Measurements from ENCODE around the gene MAP3K14.

Gene MAP3K14

DNA sequence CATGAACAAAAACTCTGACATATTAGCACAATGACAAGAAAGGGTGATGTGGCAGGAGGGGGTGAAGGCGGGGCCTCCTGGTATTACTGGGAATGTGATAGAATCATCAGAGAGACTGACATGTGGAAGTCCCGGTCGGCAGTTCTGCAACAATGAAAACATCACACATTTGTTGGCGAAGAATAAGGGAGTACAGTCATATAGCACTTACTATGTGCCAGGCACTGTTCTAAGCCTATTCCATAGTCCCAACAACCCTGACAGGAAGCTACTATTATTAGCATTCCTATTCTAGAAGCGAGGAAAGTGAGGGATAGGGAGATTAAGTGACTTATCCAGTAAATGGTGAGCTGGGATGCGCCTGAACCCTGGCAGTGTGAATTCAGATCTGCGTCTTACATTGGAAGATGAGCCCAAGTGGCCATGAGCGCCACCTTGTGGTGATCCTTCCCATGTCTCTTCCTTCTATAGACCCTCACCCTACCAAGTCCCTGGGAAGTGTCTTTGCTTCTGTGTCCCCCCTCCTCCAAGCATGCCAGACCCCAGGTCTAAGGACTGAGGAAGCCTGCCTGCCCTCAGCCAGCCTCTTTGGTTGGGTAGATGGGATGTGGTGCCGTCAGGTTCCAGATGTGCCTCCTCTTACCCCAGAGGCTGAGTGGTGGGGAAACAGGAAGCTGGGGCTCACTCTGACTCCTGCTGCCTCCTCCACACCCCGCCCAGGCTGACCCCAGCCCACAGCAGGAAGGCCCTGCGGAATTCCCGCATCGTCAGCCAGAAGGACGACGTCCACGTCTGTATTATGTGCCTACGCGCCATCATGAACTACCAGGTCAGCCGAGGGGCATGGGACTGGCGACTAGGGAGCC lies 81.2 kb downstream of the MAP3K14 start:
- Histone ChIP-seq H3K36me3 (ENCODE audit: control insufficient read depth in 2 of 2, insufficient read depth in 2 of 2, low read length in 2 of 2) (peaks cover 3 to 20% of the 10 kb centered on the region in 2 donors), H3K27me3 (ENCODE audit: control insufficient read depth in 2 of 2, insufficient read depth in 2 of 2, low read length in 2 of 2) (peaks cover 5 to 9% of the 10 kb centered on the region in 2 donors), H3K9me3 (ENCODE audit: control insufficient read depth in 2 of 2, low read length in 2 of 2) (no peaks in the 10 kb centered on the region), H3K27ac (ENCODE audit: low read depth in 2 of 2, low read length in 2 of 2) (no peak overlapping the region), H3K4me3 (ENCODE audit: low read length in 2 of 2) (no peak overlapping the region), H3K9ac (ENCODE audit: low read depth in 1 of 2, low read length in 2 of 2) (no peak overlapping the region), H3K4me1 (ENCODE audit: control insufficient read depth in 2 of 2, insufficient read depth in 2 of 2, low read length in 2 of 2) (peaks cover under 1 to 6% of the 10 kb centered on the region in 2 donors)

DNA sequence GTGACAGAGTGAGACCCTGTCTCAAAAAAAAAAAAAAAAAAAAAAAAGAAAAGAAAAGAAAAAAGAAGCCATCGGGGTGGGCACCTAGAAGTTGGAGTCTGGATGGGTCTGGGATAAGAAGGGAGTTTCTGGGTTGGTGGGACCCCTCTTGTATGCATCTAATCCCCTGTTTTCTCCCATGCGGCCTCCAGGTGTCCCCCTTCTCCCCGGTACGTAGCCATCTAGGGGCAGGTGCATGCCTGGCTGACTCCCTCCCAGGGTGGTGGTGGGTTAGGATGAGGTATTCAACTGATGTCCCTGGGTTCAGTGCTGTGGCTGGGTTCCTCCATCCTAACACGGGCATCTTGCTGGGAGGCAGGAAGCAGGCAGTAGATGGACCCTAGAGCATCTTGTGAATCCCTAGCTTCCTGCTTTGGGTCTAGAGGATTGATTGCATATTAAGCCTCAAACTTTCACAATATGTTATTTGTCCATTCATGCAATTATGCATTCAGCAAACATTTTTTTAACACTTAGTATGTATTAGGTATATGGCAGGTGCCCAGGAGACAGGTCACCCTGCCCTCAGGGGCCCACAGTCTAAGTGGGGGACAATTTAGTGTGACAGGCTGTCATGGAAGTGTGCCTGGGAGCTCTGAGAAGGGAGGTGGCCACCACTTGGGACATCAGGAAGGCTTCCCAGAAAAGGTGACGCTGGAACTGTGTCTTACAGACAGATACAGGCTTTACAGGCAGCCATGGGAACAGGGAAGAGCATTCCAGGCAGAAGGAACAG lies 82.0 kb downstream of the MAP3K14 start:
- Histone ChIP-seq H3K4me1 (ENCODE audit: control insufficient read depth in 2 of 2, insufficient read depth in 2 of 2, low read length in 2 of 2) (peaks cover 6 to 8% of the 10 kb centered on the region in 2 donors), H3K36me3 (ENCODE audit: control insufficient read depth in 2 of 2, insufficient read depth in 2 of 2, low read length in 2 of 2) (peaks cover 3 to 20% of the 10 kb centered on the region in 2 donors), H3K27ac (ENCODE audit: low read depth in 2 of 2, low read length in 2 of 2) (no peak overlapping the region)

DNA sequence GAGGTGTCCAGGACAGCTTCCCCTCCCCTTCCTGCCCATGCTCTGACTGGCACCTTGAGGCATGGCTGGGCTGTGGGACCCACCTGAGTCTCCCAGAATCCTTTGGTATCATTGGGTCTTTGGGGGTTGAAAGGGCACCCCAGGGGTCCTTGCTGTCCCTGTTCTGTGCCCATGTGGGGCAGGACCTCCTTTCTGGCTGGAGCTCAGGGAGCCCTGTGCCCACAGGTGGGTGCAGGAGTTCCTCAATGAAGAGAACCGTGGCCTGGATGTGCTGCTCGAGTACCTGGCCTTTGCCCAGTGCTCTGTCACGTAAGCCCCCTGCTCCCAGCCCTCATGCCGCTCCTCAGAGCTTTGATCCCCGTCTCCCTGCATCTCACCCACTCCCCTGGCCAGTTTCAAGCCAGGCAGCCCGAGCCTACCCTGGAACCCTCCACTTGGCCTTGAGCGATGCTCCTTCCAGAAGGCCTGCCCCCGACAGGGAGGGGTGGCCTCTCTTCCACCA lies 83.3 kb downstream of the MAP3K14 start:
- H3K27ac ChIP-seq (ENCODE audit: low read depth in 2 of 2, low read length in 2 of 2) = no peak overlapping the region
- no peaks in the 10 kb centered on the region for H3K9me3 ChIP-seq (ENCODE audit: control insufficient read depth in 2 of 2, low read length in 2 of 2)
- H3K4me3 ChIP-seq (ENCODE audit: low read length in 2 of 2) = no peak overlapping the region
- H3K4me1 ChIP-seq (ENCODE audit: control insufficient read depth in 2 of 2, insufficient read depth in 2 of 2, low read length in 2 of 2) = peaks cover 16 to 17% of the 10 kb centered on the region in 2 donors
- H3K27me3 ChIP-seq (ENCODE audit: control insufficient read depth in 2 of 2, insufficient read depth in 2 of 2, low read length in 2 of 2) = no peaks in the 10 kb centered on the region
- no peak overlapping the region for H3K9ac ChIP-seq (ENCODE audit: low read depth in 1 of 2, low read length in 2 of 2)
- H3K36me3 ChIP-seq (ENCODE audit: control insufficient read depth in 2 of 2, insufficient read depth in 2 of 2, low read length in 2 of 2) = peaks cover 0 to 10% of the 10 kb centered on the region in 2 donors

More for the DNA sequence above, 82.0 kb downstream of the MAP3K14 start:
- H3K9ac ChIP-seq (ENCODE audit: low read depth in 1 of 2, low read length in 2 of 2) = no peak overlapping the region
- no peaks in the 10 kb centered on the region for H3K9me3 ChIP-seq (ENCODE audit: control insufficient read depth in 2 of 2, low read length in 2 of 2)
- H3K4me3 ChIP-seq (ENCODE audit: low read length in 2 of 2) = no peak overlapping the region
- peaks cover 2 to 4% of the 10 kb centered on the region in 2 donors for H3K27me3 ChIP-seq (ENCODE audit: control insufficient read depth in 2 of 2, insufficient read depth in 2 of 2, low read length in 2 of 2)

DNA sequence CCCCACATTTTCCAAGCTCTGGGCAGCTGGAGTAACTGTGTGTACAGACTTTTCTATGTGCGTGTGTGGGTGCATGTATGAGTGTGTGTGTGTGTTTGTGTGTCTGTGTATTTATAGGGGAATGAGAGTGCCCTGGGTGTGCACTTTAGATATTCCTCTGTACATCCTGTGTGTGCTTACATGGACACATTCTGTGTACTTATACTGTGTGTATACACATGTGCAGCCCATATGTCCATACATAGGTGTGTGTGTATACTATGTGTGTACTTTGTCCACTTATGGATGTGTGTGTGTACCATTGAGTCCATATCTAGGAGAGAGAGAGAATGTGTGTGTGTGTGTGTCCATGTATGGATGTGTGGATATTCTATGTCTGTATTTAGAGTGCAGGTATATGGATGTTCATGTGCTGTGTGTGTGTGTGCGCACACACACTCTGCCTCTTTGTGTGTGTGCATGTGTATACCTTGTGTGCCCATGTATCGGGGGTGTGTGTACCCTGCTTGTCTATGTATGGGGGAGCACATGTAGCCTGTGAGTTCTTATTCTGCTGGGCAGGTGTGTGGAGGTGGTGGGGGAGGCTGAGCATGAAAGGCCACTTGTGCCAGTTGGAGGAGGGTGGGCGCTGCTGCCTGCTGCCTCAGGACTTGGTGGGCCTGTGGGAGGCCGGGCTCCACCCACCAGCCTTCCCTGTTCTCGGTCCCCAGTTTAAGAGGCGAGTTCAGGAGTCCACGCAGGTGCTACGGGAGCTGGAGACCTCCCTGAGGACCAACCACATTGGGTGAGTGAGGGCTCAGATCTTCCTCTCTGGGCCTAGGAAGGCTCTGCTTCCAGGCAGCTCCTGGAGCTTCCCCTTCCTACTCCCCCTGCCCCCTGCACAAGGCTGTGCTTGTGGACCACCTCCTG lies 84.1 kb downstream of the MAP3K14 start:
- Histone ChIP-seq H3K9me3 (ENCODE audit: control insufficient read depth in 2 of 2, low read length in 2 of 2) (no peaks in the 10 kb centered on the region), H3K4me1 (ENCODE audit: control insufficient read depth in 2 of 2, insufficient read depth in 2 of 2, low read length in 2 of 2) (peaks cover 23 to 24% of the 10 kb centered on the region in 2 donors), H3K9ac (ENCODE audit: low read depth in 1 of 2, low read length in 2 of 2) (no peak overlapping the region), H3K36me3 (ENCODE audit: control insufficient read depth in 2 of 2, insufficient read depth in 2 of 2, low read length in 2 of 2) (peaks cover 0 to 8% of the 10 kb centered on the region in 2 donors), H3K27ac (ENCODE audit: low read depth in 2 of 2, low read length in 2 of 2) (no peak overlapping the region), H3K27me3 (ENCODE audit: control insufficient read depth in 2 of 2, insufficient read depth in 2 of 2, low read length in 2 of 2) (no peaks in the 10 kb centered on the region), H3K4me3 (ENCODE audit: low read length in 2 of 2) (no peak overlapping the region)

DNA sequence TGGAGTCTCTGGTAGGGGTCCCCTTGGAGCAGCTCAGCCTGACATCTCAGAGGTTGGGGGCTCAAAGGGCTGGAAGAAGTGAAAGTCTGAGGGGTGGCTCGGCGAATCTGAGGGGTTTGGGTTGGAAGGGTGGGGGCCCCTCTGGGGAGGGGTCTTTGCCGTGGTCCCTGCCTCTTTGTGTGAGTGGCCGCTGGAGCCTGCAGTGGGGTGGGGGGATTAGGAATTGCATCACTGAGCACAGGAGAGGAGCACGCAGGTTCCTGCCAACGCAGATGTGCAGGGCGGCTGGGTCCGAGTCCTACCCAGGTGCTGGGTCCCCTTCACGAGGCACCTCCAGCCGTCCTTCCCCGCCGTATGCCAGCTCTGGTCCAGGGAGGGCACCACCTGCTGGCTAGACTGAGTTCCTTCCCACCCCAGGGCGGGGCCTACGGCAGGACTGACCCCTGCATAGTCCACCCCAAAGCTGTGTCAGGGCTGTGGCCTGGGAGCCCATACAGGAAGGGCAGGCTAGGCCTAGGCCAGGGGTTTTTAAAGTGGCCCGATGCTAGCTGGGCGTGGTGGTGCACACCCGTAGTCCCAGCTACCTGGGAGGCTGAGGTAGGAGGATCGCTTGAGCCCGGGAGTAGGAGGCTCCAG lies 85.2 kb downstream of the MAP3K14 start:
- H3K27ac ChIP-seq (ENCODE audit: low read depth in 2 of 2, low read length in 2 of 2) = no peak overlapping the region
- H3K9ac ChIP-seq (ENCODE audit: low read depth in 1 of 2, low read length in 2 of 2) = no peak overlapping the region
- H3K27me3 ChIP-seq (ENCODE audit: control insufficient read depth in 2 of 2, insufficient read depth in 2 of 2, low read length in 2 of 2) = no peaks in the 10 kb centered on the region
- peaks cover 30 to 33% of the 10 kb centered on the region in 2 donors for H3K4me1 ChIP-seq (ENCODE audit: control insufficient read depth in 2 of 2, insufficient read depth in 2 of 2, low read length in 2 of 2)
- no peaks in the 10 kb centered on the region for H3K9me3 ChIP-seq (ENCODE audit: control insufficient read depth in 2 of 2, low read length in 2 of 2)
- peaks cover 0 to 3% of the 10 kb centered on the region in 2 donors for H3K36me3 ChIP-seq (ENCODE audit: control insufficient read depth in 2 of 2, insufficient read depth in 2 of 2, low read length in 2 of 2)
- H3K4me3 ChIP-seq (ENCODE audit: low read length in 2 of 2) = no peak overlapping the region

DNA sequence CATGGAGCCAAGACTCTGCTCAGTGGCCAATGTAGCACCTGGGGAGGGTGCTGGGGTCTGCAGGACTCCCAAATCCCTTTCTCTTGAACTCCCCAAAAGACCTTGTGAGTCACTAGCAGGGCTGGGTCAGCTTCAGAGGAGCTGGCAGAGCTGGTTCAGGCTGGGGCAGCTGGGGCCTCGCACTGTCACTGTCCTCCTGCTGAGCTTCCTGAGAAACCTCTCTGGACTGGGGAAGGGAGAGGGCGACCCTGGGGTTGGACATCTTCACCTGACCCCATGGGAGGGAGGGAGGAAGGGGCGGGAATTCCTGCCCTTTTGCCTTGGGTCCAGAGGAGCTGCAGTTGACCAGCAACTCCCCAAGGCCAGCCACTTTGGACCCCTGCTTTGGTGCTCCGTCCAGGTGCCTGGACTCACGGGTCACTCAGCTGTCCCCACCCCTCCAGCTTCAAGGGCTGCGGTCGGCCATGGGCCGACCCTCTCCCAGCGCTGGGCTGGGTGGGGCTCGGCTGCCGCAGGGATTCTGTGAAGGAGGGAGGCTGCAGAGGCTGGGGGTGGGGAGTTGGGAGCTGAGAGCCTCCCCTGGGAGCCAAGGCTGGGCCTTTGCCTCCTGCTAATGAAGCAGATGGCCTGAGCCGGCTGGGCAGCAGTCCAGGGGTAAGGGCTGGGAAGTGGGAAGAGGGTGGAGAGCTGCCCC lies 85.9 kb downstream of the MAP3K14 start:
- Histone ChIP-seq H3K9ac (ENCODE audit: low read depth in 1 of 2, low read length in 2 of 2) (no peak overlapping the region), H3K4me1 (ENCODE audit: control insufficient read depth in 2 of 2, insufficient read depth in 2 of 2, low read length in 2 of 2) (peaks cover 33% of the 10 kb centered on the region in 2 donors), H3K9me3 (ENCODE audit: control insufficient read depth in 2 of 2, low read length in 2 of 2) (no peaks in the 10 kb centered on the region), H3K36me3 (ENCODE audit: control insufficient read depth in 2 of 2, insufficient read depth in 2 of 2, low read length in 2 of 2) (peaks cover 0 to 3% of the 10 kb centered on the region in 2 donors), H3K27ac (ENCODE audit: low read depth in 2 of 2, low read length in 2 of 2) (peak overlapping the region in 1 of 2 donors; percentile 43), H3K4me3 (ENCODE audit: low read length in 2 of 2) (no peak overlapping the region), H3K27me3 (ENCODE audit: control insufficient read depth in 2 of 2, insufficient read depth in 2 of 2, low read length in 2 of 2) (no peaks in the 10 kb centered on the region)

DNA sequence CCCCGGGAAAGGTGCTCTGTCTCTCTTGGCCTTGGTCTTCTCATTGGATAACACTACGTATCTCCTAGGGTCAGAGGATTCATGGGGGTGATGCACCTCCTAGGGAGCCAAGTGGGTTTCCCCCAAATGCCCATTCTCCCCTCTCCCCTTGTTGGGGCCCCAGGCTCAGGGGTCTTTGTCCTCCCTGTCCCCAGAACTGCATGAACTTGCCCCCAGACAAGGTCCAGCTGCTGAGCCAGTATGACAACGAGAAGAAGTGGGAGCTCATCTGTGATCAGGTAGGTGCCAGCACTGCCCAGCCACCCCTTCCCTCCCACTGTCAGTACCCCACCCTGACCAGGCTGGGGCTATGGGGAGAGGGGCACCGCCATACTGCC lies 86.4 kb downstream of the MAP3K14 start:
- Histone ChIP-seq H3K27me3 (ENCODE audit: control insufficient read depth in 2 of 2, insufficient read depth in 2 of 2, low read length in 2 of 2) (no peaks in the 10 kb centered on the region), H3K4me1 (ENCODE audit: control insufficient read depth in 2 of 2, insufficient read depth in 2 of 2, low read length in 2 of 2) (peaks cover 33 to 35% of the 10 kb centered on the region in 2 donors), H3K4me3 (ENCODE audit: low read length in 2 of 2) (no peak overlapping the region), H3K27ac (ENCODE audit: low read depth in 2 of 2, low read length in 2 of 2) (peak overlapping the region in 1 of 2 donors; percentile 43), H3K9me3 (ENCODE audit: control insufficient read depth in 2 of 2, low read length in 2 of 2) (no peaks in the 10 kb centered on the region), H3K36me3 (ENCODE audit: control insufficient read depth in 2 of 2, insufficient read depth in 2 of 2, low read length in 2 of 2) (peaks cover 0 to under 1% of the 10 kb centered on the region in 2 donors), H3K9ac (ENCODE audit: low read depth in 1 of 2, low read length in 2 of 2) (no peak overlapping the region)

DNA sequence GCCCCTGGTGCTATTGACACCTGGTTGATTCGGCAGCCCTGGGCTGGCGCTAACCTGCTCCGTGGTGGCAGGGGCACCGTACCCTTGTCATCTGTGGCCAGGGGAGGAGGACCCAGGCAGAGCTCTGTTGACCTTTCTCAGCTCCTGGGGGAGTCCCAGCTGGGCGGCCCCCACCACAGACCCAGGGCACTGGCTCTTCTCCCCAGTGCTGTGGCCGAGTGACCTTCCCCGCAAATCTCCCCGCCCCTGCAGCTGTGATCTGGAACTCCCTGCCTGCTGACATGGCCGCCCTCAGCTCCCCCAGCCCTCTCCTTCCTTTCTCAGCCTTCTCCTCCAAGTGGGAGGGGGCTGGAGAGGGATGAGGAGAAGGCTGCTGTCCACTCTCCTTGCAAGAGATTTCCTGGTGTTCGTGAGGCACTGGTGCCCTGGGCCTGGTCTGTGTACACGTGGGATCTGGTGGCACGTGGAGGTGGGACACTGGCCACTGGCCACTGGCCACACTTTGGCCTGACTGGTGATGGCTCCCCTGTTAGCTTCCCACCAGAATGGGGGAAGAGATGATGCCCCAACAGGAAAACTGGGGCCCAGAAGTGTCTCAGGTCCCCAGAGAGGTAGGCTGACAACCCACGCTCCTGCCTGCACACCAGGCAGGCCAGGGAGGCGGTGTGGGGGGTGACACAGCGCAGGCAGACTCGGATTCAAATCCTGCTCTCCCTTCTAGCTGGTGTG lies 87.0 kb downstream of the MAP3K14 start:
- Histone ChIP-seq H3K27ac (ENCODE audit: low read depth in 2 of 2, low read length in 2 of 2) (peak overlapping the region; percentile 79 to 88), H3K9me3 (ENCODE audit: control insufficient read depth in 2 of 2, low read length in 2 of 2) (no peaks in the 10 kb centered on the region), H3K9ac (ENCODE audit: low read depth in 1 of 2, low read length in 2 of 2) (peak overlapping the region in 1 of 2 donors; percentile 50), H3K27me3 (ENCODE audit: control insufficient read depth in 2 of 2, insufficient read depth in 2 of 2, low read length in 2 of 2) (no peaks in the 10 kb centered on the region), H3K4me1 (ENCODE audit: control insufficient read depth in 2 of 2, insufficient read depth in 2 of 2, low read length in 2 of 2) (peaks cover 37 to 39% of the 10 kb centered on the region in 2 donors), H3K4me3 (ENCODE audit: low read length in 2 of 2) (no peak overlapping the region), H3K36me3 (ENCODE audit: control insufficient read depth in 2 of 2, insufficient read depth in 2 of 2, low read length in 2 of 2) (no peaks in the 10 kb centered on the region)
